Spleen (tissue), 7 donors: ENCODE results near the gene AFP.

Experiments used
- CTCF ChIP-seq, 11 experiments: fragments of 200-600 bp in 7 of 11; fragments of 450-650 bp in 4 of 11; sonication (generic) in 4 of 11; IDR thresholded peaks in 8 of 11; conservative IDR thresholded peaks in 3 of 11; 1 replicate in 7 of 11; 2 replicates in 4 of 11; pipeline versions ENCODE4 v1.4.0 to v1.8.0; 2016 to 2021; ENCODE audit warnings: antibody characterized with exemption in 11 of 11, inconsistent platforms in 4 of 11, mild to moderate bottlenecking in 1 of 11
- POLR2AphosphoS5 ChIP-seq, 3 donors: sonication (generic); formaldehyde crosslinking; IDR thresholded peaks; one replicate each; pipeline ENCODE4 v1.5.1; 2017; ENCODE audit warnings: antibody characterized with exemption in 3 of 3
- donor health status: DM: no; HTN: no; CAD: no; lungs with moderate emphysema.
- donor health status: DM: no; HTN: no; CAD: no.
- donor health status: DM: no; HTN: no; CAD: no.

DNA sequence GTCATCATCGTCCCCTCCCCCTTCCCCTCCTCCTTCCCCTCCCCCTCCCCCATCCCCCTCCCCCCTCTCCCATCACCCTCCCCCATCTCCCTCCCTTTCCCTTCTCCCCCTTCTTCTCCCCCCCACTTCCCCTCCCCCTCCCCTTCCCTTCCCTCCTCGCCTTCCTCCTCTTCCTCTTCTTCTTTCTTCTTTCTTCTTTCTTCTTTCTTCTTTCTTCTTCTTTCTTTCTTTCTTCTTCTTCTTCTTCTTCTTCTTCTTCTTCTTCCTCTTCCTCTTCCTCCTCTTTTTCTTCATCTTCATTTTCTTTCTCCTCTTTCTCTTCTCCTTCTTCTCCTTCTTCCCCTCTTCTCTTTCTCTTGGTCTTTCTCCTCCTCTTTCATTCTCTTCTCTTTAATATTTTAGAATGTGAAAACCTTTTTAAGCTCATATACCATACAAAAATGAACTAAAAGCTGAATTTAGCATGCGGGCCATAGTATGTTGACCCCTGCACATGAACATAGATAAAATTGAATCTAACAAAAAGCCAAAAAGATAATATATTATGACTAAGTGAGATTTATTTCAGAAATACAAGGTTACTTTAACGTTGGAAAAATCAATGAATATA is 25.0 kb downstream of the AFP start:
- TF ChIP-seq CTCF (IDR thresholded peaks at IDR 0.05 in 8 of 11, conservative IDR thresholded peaks at IDR 0.05 in 3 of 11) (no peak), POLR2AphosphoS5 (IDR thresholded peaks at IDR 0.05) (no peak)
